Bronchus fibroblast of lung (primary cell): Measurements from ENCODE around the gene PLSCR5. TPM values are rescaled to one million over a fixed set of nuclear protein-coding genes. Genes with fewer than 3 reads are reported as not detected.

Experiments
- total RNA-seq: library from RNA; depleted of rRNA; stranded (reverse); fragments of >200 nt; gene quantifications from 2 replicates; pipeline ENCODE4 v1.2.3, GENCODE V29; 2015

Gene PLSCR5
- total RNA-seq, result not detected in 2 replicates

GRCh38 chr3:146605106-146605505 is at the start of gene PLSCR5:
PLSCR5 (minus strand) TSS chr3:146605346; CDS start chr3:146605212, 134 bp downstream.

GRCh38 chr3:146544002-146544928 is 60.9 kb downstream of the PLSCR5 start, which contains the start of gene PLSCR1:
PLSCR1 (minus strand) TSS chr3:146544607; CDS start chr3:146536552, 8,055 bp downstream.

Other genes with a start within 250 kb of the PLSCR5 start
- not detected in 2 replicates for gene PLSCR2, start 135.8 kb downstream of the PLSCR5 start, total RNA-seq
- gene PLSCR1, start 60.7 kb downstream of the PLSCR5 start, total RNA-seq, result 95.1 and 110 TPM in 2 replicates